OCI-LY1 (cell line): ENCODE results near the gene OR52E8.

Experiments
- EZH2 ChIP-seq: fragments of 200-600 bp; sonication (generic), shearing (Covaris generic); IDR thresholded peaks from 2 replicates; pipeline ENCODE4 v1.8.0; 2017; ENCODE audit warnings: borderline replicate concordance, mixed run types, mild to moderate bottlenecking, antibody characterized with exemption, low read length, moderate library complexity, mixed read lengths
- TF ChIP-seq, protein P1 (sequence below): fragments of 200-600 bp; sonication (generic), shearing (Covaris generic); IDR thresholded peaks from 2 replicates; pipeline ENCODE4 v1.5.1; 2017; ENCODE audit warnings: mild to moderate bottlenecking, antibody characterized with exemption, low read length, moderate library complexity, mixed read lengths

DNA sequence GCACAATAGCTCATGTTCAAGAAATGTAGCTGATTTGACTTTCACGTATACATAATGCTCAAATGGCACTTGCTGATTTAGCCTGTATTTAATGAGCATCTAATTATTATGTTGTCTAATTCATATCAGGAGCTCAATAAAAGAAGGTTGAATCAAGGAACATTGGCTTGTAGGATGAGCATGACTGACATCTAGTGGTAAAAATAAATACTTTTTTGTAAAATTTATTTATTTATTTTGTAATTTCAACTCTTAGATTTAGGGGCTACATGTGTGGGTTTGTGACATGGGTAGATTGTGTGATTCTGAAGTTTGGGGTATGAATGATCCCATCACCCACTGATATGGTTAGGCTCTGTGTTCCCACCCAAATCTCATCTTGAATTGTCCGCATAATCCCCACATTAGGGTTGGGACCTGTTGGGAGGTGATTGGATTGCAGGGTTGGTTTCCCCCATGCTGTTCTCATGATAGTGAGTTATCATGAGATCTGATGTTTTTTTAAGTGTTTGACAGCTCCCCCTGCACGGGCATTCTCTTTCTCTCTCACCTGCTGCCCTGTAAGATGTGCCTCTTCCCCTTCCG is 33.8 kb upstream of the OR52E8 start:
- TF ChIP-seq, protein P1, sequence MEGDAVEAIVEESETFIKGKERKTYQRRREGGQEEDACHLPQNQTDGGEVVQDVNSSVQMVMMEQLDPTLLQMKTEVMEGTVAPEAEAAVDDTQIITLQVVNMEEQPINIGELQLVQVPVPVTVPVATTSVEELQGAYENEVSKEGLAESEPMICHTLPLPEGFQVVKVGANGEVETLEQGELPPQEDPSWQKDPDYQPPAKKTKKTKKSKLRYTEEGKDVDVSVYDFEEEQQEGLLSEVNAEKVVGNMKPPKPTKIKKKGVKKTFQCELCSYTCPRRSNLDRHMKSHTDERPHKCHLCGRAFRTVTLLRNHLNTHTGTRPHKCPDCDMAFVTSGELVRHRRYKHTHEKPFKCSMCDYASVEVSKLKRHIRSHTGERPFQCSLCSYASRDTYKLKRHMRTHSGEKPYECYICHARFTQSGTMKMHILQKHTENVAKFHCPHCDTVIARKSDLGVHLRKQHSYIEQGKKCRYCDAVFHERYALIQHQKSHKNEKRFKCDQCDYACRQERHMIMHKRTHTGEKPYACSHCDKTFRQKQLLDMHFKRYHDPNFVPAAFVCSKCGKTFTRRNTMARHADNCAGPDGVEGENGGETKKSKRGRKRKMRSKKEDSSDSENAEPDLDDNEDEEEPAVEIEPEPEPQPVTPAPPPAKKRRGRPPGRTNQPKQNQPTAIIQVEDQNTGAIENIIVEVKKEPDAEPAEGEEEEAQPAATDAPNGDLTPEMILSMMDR, result peak; percentile 19; the same call in 1 of the 2 replicates
- TF ChIP-seq EZH2, result no peak
